ENCODE measurements around the gene ZNF329. TPM values are rescaled to one million over a fixed set of nuclear protein-coding genes. Genes with fewer than 3 reads are reported as not detected.

ZNF329 gene
- total RNA-seq, 2 donors from 2014 or later: 8.0 to 9.8 TPM

GRCh38 chr19:58084596-58085347 lies 65.8 kb downstream of the ZNF329 start:
- no peak for DNase-seq
- H3K27me3 Mint-ChIP-seq (ENCODE audit: low read depth): no peaks in the 10 kb centered on the region
- H3K4me1 Mint-ChIP-seq (ENCODE audit: low read depth): no peaks in the 10 kb centered on the region
- H3K4me3 Mint-ChIP-seq: no peak overlapping the region
- ATAC-seq (replicated peaks in 1 of 2): no peak
- H3K9me3 Mint-ChIP-seq: peaks cover 12 to 28% of the 10 kb centered on the region in 2 donors
- H3K36me3 Mint-ChIP-seq (ENCODE audit: insufficient read depth in 2 of 2): peaks cover 18 to 41% of the 10 kb centered on the region in 2 donors
- H3K27ac Mint-ChIP-seq: no peak overlapping the region

GRCh38 chr19:58083021-58083420 lies 67.6 kb downstream of the ZNF329 start:
- DNase-seq: no peak
- no peaks in the 10 kb centered on the region for H3K4me1 Mint-ChIP-seq (ENCODE audit: low read depth)
- H3K27me3 Mint-ChIP-seq (ENCODE audit: low read depth): no peaks in the 10 kb centered on the region
- H3K27ac Mint-ChIP-seq: no peak overlapping the region
- peaks cover 18 to 34% of the 10 kb centered on the region in 2 donors for H3K36me3 Mint-ChIP-seq (ENCODE audit: insufficient read depth in 2 of 2)
- H3K4me3 Mint-ChIP-seq: no peak overlapping the region
- ATAC-seq (replicated peaks in 1 of 2): no peak
- peaks cover 12 to 27% of the 10 kb centered on the region in 2 donors for H3K9me3 Mint-ChIP-seq

GRCh38 chr19:58079792-58080191 lies 70.8 kb downstream of the ZNF329 start:
- H3K4me3 Mint-ChIP-seq: no peak overlapping the region
- H3K4me1 Mint-ChIP-seq (ENCODE audit: low read depth): no peaks in the 10 kb centered on the region
- ATAC-seq (replicated peaks in 1 of 2) (no peak), DNase-seq (no peak)
- H3K27me3 Mint-ChIP-seq (ENCODE audit: low read depth): no peaks in the 10 kb centered on the region
- no peak overlapping the region for H3K27ac Mint-ChIP-seq
- peaks cover 24 to 34% of the 10 kb centered on the region in 2 donors for H3K36me3 Mint-ChIP-seq (ENCODE audit: insufficient read depth in 2 of 2)
- H3K9me3 Mint-ChIP-seq: peaks cover 15 to 35% of the 10 kb centered on the region in 2 donors

Other genes starting within 250 kb of the ZNF329 start
- 10 to 100 TPM; 12.6 to 13.8 TPM for gene ZNF417, start 234.2 kb downstream of the ZNF329 start, total RNA-seq
- gene ZNF418, start 215.4 kb downstream of the ZNF329 start, total RNA-seq: 1 to 10 TPM; 3.4 to 8.0 TPM
- 10 to 100 TPM in 1 of 2 donors, 1 to 10 TPM in 1; 8.4 to 10.6 TPM for gene ZNF256, start 203.1 kb downstream of the ZNF329 start, total RNA-seq
- gene C19orf18, start 176.3 kb downstream of the ZNF329 start, total RNA-seq: 1 to 10 TPM in 1 of 2 donors, under 1 TPM in 1; 0.91 to 2.1 TPM
- gene ZNF606, start 148.0 kb downstream of the ZNF329 start, total RNA-seq: 10 to 100 TPM; 13.1 to 13.8 TPM
- not detected for gene ZSCAN1, start 116.8 kb downstream of the ZNF329 start, total RNA-seq
- gene ZNF135, start 91.5 kb downstream of the ZNF329 start, total RNA-seq: 1 to 10 TPM; 1.7 to 1.9 TPM
- gene ZSCAN18, start 52.6 kb downstream of the ZNF329 start, total RNA-seq: 10 to 100 TPM; 34.0 to 51.3 TPM
- 10 to 100 TPM; 32.1 to 42.8 TPM for gene ZNF274, start 32.3 kb upstream of the ZNF329 start, total RNA-seq
- gene ZNF544, start 78.1 kb upstream of the ZNF329 start, total RNA-seq: 10 to 100 TPM; 38.6 to 46.6 TPM
- gene ZNF8, start 128.2 kb upstream of the ZNF329 start, total RNA-seq: 1 to 10 TPM; 5.6 to 6.9 TPM
- gene ERVK3-1, start 154.6 kb upstream of the ZNF329 start, total RNA-seq: 10 to 100 TPM; 70.8 to 73.5 TPM
- 1 to 10 TPM; 4.0 to 5.0 TPM for gene ZSCAN22, start 176.2 kb upstream of the ZNF329 start, total RNA-seq
- gene A1BG, start 202.7 kb upstream of the ZNF329 start, total RNA-seq: 10 to 100 TPM; 25.4 to 33.2 TPM
- 1 to 10 TPM; 1.5 to 2.4 TPM for gene ZNF497, start 212.0 kb upstream of the ZNF329 start, total RNA-seq
- gene ZNF837, start 230.2 kb upstream of the ZNF329 start, total RNA-seq: 1 to 10 TPM; 2.3 to 3.0 TPM
- 1,000 to 10,000 TPM; 1,499 to 1,539 TPM for gene RPS5, start 236.5 kb upstream of the ZNF329 start, total RNA-seq
- gene RNF225, start 244.9 kb upstream of the ZNF329 start, total RNA-seq: 1 to 10 TPM in 1 of 2 donors, under 1 TPM in 1; 0.58 to 1.5 TPM

Data from activated T-cell treated with anti-CD3 and anti-CD28 coated beads, Interleukin-2, amount 50 U/mL, for 72 hours (primary cell).